Activated CD4-positive, alpha-beta T cell treated with anti-CD3 and anti-CD28 coated beads for 36 hours (primary cell): Measurements from ENCODE around the gene TMEM245. TPM values are rescaled to one million over a fixed set of nuclear protein-coding genes. Genes with fewer than 3 reads are reported as not detected.
A peak's percentile ranks its signal among the peaks of the same experiment; 100 is the strongest.

ENCODE experiments used
- ATAC-seq: fragments of 200-7000 bp; cut with Tn5 transposase; one replicate; pipeline ENCODE4 v1.10.0; 2021; ENCODE audit warnings: mild to moderate bottlenecking, moderate library complexity
- CTCF ChIA-PET: fragments of 350-600 bp; sonication (Branson Sonifier 250); formaldehyde crosslinking; loops from one replicate; lab custom pipeline; 2021; ENCODE audit warnings: antibody characterized with exemption; lab: Charles Lee
- POLR2A ChIA-PET: fragments of 350-600 bp; sonication (Branson Sonifier 250); formaldehyde crosslinking; loops from one replicate; lab custom pipeline; 2021; ENCODE audit warnings: antibody characterized with exemption, inconsistent platforms; lab: Charles Lee
- DNase-seq: peaks from one replicate; pipeline ENCODE4 v3.0.0-alpha.2; 2020
- H3K27ac Mint-ChIP-seq: one replicate; pipeline ENCODE4 v1.8.0; 2021; ENCODE audit warnings: mixed read lengths
- H3K27me3 Mint-ChIP-seq: one replicate; pipeline ENCODE4 v1.8.0; 2021; ENCODE audit warnings: mixed read lengths
- H3K36me3 Mint-ChIP-seq: one replicate; pipeline ENCODE4 v1.8.0; 2021; ENCODE audit warnings: low read depth, mixed read lengths
- H3K4me1 Mint-ChIP-seq: one replicate; pipeline ENCODE4 v1.8.0; 2021; ENCODE audit warnings: mixed read lengths
- H3K4me3 Mint-ChIP-seq: one replicate; pipeline ENCODE4 v1.8.0; 2021; ENCODE audit warnings: mild to moderate bottlenecking, moderate library complexity, mixed read lengths
- H3K9me3 Mint-ChIP-seq: one replicate; pipeline ENCODE4 v1.8.0; 2021; ENCODE audit warnings: low read depth, mixed read lengths
- intact Hi-C, 2 experiments: fragments of 100-400 bp; cut with DNase I in 1 of 2; cut with micrococcal nuclease in 1 of 2; formaldehyde crosslinking; loops; one replicate each; pipeline versions ENCODE4 v1.14.2 to v1.15.1; 2022 to 2024; cut with DNase I, micrococcal nuclease
- total RNA-seq, 2 experiments: library from RNA; stranded (reverse); gene quantifications; one replicate each; pipeline ENCODE4 v1.2.3, GENCODE V29; 2021

TMEM245 gene
- 10 to 100 TPM; 24.0 to 24.5 TPM for total RNA-seq

- H3K27ac Mint-ChIP-seq = peak within 1 kb of the TSS; percentile 81
- peak within 1 kb of the TSS; percentile 94 for H3K4me3 Mint-ChIP-seq
- ChIA-PET POLR2A (interaction anchor here (0.6 to 1.3 kb wide), 6 partner anchors 10 to 205 kb away, joined by 3 to 6 read pairs (median 3); no protein-coding TSS in a partner anchor), CTCF (interaction anchor here (0.7 to 1.4 kb wide), 3 partner anchors 15 to 241 kb away, joined by 3 to 5 read pairs (median 4); no protein-coding TSS in a partner anchor)
- no peaks in the 10 kb centered on the region for H3K9me3 Mint-ChIP-seq
- ATAC-seq (peak; percentile 91), DNase-seq (peak; percentile 97)
- H3K27me3 Mint-ChIP-seq = no peaks in the 10 kb centered on the region
- peaks cover 39% of the 10 kb centered on the region for H3K4me1 Mint-ChIP-seq
- H3K36me3 Mint-ChIP-seq = peaks cover 17% of the 10 kb centered on the region
- intact Hi-C loops = loop anchor here (1.0 to 10.0 kb wide), 13 partner anchors 18 to 1877 kb away; partner anchors contain the start of genes ABITRAM (in 2 of the 2), ELP1 (in 2 of the 2), CTNNAL1 (in 1 of the 2) and KLF4 (in 1 of the 2)
Measured at GRCh38 chr9:109119439-109120203, at the start of gene TMEM245. Gene TMEM245 (minus strand): TSS chr9:109119947. CDS start chr9:109119913, 34 bp downstream.

GRCh38 chr9:109168170-109168569 is 48.4 kb upstream of the TMEM245 start:
- Mint-ChIP-seq H3K9me3 (peaks cover 2% of the 10 kb centered on the region), H3K4me3 (no peak overlapping the region), H3K27me3 (peaks cover 55% of the 10 kb centered on the region), H3K36me3 (no peaks in the 10 kb centered on the region), H3K4me1 (peaks cover 7% of the 10 kb centered on the region), H3K27ac (no peak overlapping the region)
- POLR2A ChIA-PET = no interaction called here
- intact Hi-C loops = no loop called here
- DNase-seq = no peak
- CTCF ChIA-PET = interaction anchor here (0.6 kb wide), 1 partner anchor 70 kb away, joined by 3 read pairs; no protein-coding TSS in a partner anchor
- peak; percentile 23 for ATAC-seq

GRCh38 chr9:109167716-109168115 is 48.0 kb upstream of the TMEM245 start:
- H3K4me3 Mint-ChIP-seq = no peak overlapping the region
- peaks cover 55% of the 10 kb centered on the region for H3K27me3 Mint-ChIP-seq
- ATAC-seq = no peak
- no peak for DNase-seq
- intact Hi-C loops = no loop called here
- no peaks in the 10 kb centered on the region for H3K36me3 Mint-ChIP-seq
- CTCF ChIA-PET = interaction anchor here (0.6 kb wide), 1 partner anchor 70 kb away, joined by 3 read pairs; no protein-coding TSS in a partner anchor
- peaks cover 7% of the 10 kb centered on the region for H3K4me1 Mint-ChIP-seq
- POLR2A ChIA-PET = no interaction called here
- H3K27ac Mint-ChIP-seq = no peak overlapping the region
- H3K9me3 Mint-ChIP-seq = peaks cover 2% of the 10 kb centered on the region

GRCh38 chr9:109166771-109167601 is 47.2 kb upstream of the TMEM245 start, which contains the start of gene FRRS1L:
Gene FRRS1L (minus strand): TSS chr9:109167249. CDS start chr9:109167138, 111 bp downstream.
- H3K36me3 Mint-ChIP-seq = no peaks in the 10 kb centered on the region
- DNase-seq (peak; percentile 16), ATAC-seq (no peak)
- peaks cover 7% of the 10 kb centered on the region for H3K4me1 Mint-ChIP-seq
- H3K4me3 Mint-ChIP-seq = peak within 1 kb of the TSS; percentile 48
- H3K27me3 Mint-ChIP-seq = peaks cover 53% of the 10 kb centered on the region
- H3K27ac Mint-ChIP-seq = no peak within 1 kb of the TSS
- intact Hi-C loops = no loop called here
- POLR2A ChIA-PET = no interaction called here
- CTCF ChIA-PET = no interaction called here
- peaks cover 2% of the 10 kb centered on the region for H3K9me3 Mint-ChIP-seq

- intact Hi-C loops = no loop called here
- Mint-ChIP-seq H3K36me3 (no peaks in the 10 kb centered on the region), H3K9me3 (peaks cover 2% of the 10 kb centered on the region), H3K4me1 (peaks cover 7% of the 10 kb centered on the region), H3K27me3 (peaks cover 52% of the 10 kb centered on the region), H3K4me3 (no peak overlapping the region), H3K27ac (no peak overlapping the region)
- ChIA-PET POLR2A (no interaction called here), CTCF (interaction anchor here (0.6 kb wide), 1 partner anchor 77 kb away, joined by 3 read pairs; no protein-coding TSS in a partner anchor)
- DNase-seq (no peak), ATAC-seq (no peak)
Measured at GRCh38 chr9:109166171-109166770, 46.5 kb upstream of the TMEM245 start.

- POLR2A ChIA-PET = no interaction called here
- Mint-ChIP-seq H3K27ac (no peak overlapping the region), H3K9me3 (peaks cover 2% of the 10 kb centered on the region), H3K4me1 (peaks cover 7% of the 10 kb centered on the region), H3K4me3 (no peak overlapping the region), H3K27me3 (peaks cover 46% of the 10 kb centered on the region), H3K36me3 (no peaks in the 10 kb centered on the region)
- intact Hi-C loops = no loop called here
- ATAC-seq (no peak), DNase-seq (no peak)
- CTCF ChIA-PET = no interaction called here
Measured at GRCh38 chr9:109164042-109164441, 44.3 kb upstream of the TMEM245 start.

- Mint-ChIP-seq H3K36me3 (no peaks in the 10 kb centered on the region), H3K27me3 (peaks cover 45% of the 10 kb centered on the region), H3K4me1 (peaks cover 7% of the 10 kb centered on the region), H3K9me3 (peaks cover 2% of the 10 kb centered on the region), H3K4me3 (no peak overlapping the region), H3K27ac (no peak overlapping the region)
- ChIA-PET CTCF (no interaction called here), POLR2A (no interaction called here)
- intact Hi-C loops = no loop called here
- DNase-seq (no peak), ATAC-seq (no peak)
Measured at GRCh38 chr9:109163194-109163593, 43.4 kb upstream of the TMEM245 start.

GRCh38 chr9:109162677-109163076 is 42.9 kb upstream of the TMEM245 start:
- DNase-seq = no peak
- H3K27ac Mint-ChIP-seq = no peak overlapping the region
- H3K27me3 Mint-ChIP-seq = peaks cover 44% of the 10 kb centered on the region
- ATAC-seq = no peak
- H3K4me1 Mint-ChIP-seq = peaks cover 7% of the 10 kb centered on the region
- peaks cover 2% of the 10 kb centered on the region for H3K9me3 Mint-ChIP-seq
- CTCF ChIA-PET = no interaction called here
- POLR2A ChIA-PET = no interaction called here
- no peaks in the 10 kb centered on the region for H3K36me3 Mint-ChIP-seq
- intact Hi-C loops = no loop called here
- no peak overlapping the region for H3K4me3 Mint-ChIP-seq

- Mint-ChIP-seq H3K4me3 (no peak overlapping the region), H3K9me3 (peaks cover 2% of the 10 kb centered on the region), H3K27me3 (peaks cover 37% of the 10 kb centered on the region), H3K27ac (no peak overlapping the region), H3K36me3 (no peaks in the 10 kb centered on the region), H3K4me1 (peaks cover 3% of the 10 kb centered on the region)
- no peak for DNase-seq
- no peak for ATAC-seq
- intact Hi-C loops = no loop called here
- POLR2A ChIA-PET = no interaction called here
- CTCF ChIA-PET = interaction anchor here (1.1 kb wide), 1 partner anchor 90 kb away, joined by 3 read pairs; no protein-coding TSS in a partner anchor
Measured at GRCh38 chr9:109161471-109161870, 41.7 kb upstream of the TMEM245 start.

GRCh38 chr9:109159583-109159982 is 39.8 kb upstream of the TMEM245 start:
- H3K9me3 Mint-ChIP-seq = no peaks in the 10 kb centered on the region
- no peak for DNase-seq
- POLR2A ChIA-PET = no interaction called here
- H3K27ac Mint-ChIP-seq = no peak overlapping the region
- intact Hi-C loops = no loop called here
- peaks cover 23% of the 10 kb centered on the region for H3K27me3 Mint-ChIP-seq
- CTCF ChIA-PET = no interaction called here
- H3K4me3 Mint-ChIP-seq = no peak overlapping the region
- no peaks in the 10 kb centered on the region for H3K36me3 Mint-ChIP-seq
- ATAC-seq = no peak
- H3K4me1 Mint-ChIP-seq = no peaks in the 10 kb centered on the region

GRCh38 chr9:109158651-109159050 is 38.9 kb upstream of the TMEM245 start:
- no peak overlapping the region for H3K27ac Mint-ChIP-seq
- CTCF ChIA-PET = interaction anchor here (1.4 kb wide), 1 partner anchor 14 kb away, joined by 3 read pairs; no protein-coding TSS in a partner anchor
- DNase-seq (no peak), ATAC-seq (no peak)
- H3K27me3 Mint-ChIP-seq = peaks cover 19% of the 10 kb centered on the region
- no peak overlapping the region for H3K4me3 Mint-ChIP-seq
- H3K4me1 Mint-ChIP-seq = no peaks in the 10 kb centered on the region
- POLR2A ChIA-PET = no interaction called here
- peaks cover 3% of the 10 kb centered on the region for H3K9me3 Mint-ChIP-seq
- H3K36me3 Mint-ChIP-seq = no peaks in the 10 kb centered on the region
- intact Hi-C loops = no loop called here
